ENCODE results near the gene CD300E.
"Not testable (repeated sequence)": the region's sequence is repeated elsewhere in the genome, so short reads cannot be mapped to it uniquely, and the experiment has no call there.

The CD300E gene

DNA sequence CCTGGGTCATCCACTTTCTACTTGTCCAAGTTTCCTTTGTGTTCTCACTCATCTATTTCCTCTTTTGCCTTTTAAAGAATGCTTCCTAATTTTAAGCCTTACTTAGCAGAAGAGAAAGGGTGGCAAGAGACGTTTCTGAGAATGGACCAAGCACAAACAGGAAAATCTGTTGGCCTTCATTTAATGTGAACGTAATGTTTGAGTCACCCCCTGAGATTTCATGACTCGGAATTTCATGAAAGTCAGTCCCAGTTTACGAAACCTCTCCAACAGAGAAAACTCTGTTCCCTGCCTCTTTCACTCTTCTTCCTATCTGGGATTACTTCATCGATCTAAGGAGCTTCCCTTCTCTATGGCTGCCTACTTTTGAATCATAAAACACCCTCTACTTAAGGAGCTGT, at the start of gene CD300E:
Gene CD300E, minus strand, starts transcription at position 46 of the 401 bp plus-strand sequence. CDS start 117 bp downstream, outside the sequence.
- no peak for DNase-seq

DNA sequence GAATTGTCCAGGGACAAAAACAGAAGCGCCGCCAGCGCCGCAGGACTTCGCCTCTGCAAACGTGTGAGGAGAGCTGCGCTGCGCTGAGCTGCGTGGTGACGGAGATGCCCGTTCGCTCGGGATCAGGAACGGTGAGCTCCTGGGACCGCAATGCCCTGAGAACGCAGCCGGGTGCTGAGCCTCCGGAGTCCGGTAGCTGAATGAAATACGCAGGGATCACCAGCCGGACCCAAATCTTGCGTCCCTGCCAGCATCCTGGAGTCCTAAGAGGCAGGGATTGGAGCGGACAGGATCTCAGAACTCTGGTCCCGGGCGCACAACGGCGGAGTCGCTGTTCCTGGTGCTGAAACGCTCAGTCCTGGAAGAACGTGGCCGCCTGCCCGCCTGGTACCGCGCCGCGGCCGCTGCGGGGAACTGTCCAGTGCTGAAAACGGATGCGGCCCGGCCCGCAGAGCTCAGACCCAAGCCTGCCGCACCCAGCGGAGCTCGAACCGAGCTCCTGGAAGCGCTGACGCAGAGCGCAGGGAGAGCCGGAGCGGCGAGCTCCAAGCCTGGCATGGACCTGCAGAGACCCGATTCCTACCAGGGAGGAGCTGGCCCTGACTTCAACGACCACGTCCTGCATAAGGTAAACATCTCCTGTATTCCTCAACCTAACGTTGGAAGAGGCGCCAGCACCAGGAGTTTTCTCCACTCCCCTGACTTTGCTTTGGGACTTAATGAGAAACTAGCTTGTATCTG, 47.7 kb upstream of the CD300E start:
- no peak for DNase-seq

DNA sequence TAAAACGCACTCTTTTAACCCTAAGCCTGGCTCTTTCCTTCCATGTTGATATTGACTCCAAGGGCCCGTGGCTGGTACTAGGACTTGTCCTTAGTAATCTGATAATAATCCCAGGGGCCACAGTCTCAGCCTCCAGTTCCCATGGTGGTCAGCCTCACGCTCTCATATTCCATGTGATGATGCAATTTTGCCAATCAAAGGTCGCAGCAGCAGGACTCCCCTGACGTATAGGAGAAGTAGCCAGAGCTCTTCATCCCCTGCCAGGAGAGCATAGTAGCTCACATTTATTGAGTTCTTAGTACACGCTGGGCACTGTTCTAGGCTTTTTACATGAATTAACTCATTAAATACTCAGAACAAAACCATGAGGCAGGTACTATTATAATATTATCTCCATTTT, 46.8 kb upstream of the CD300E start:
- no peak for DNase-seq

DNA sequence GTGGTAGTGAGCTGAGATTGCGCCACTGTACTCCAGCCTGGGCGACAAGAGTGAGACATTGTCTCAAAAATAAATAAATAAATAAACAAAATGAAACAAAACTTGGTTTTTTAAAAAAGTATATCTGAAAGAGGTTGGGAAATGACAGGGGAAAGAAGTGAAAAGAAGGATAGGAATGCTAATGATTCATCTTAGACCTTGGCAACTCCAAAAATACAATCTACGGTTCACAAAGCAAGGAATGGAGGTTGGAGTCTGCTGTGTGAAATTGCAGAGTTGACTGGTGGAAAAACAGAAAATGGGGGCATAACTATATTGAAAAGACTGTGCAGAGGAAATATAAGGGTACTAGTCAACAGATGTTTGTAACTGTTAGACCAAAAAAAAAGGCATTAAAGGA, 40.0 kb upstream of the CD300E start:
- no peak for DNase-seq

- DNase-seq: no peak
Measured at GRCh38 chr17:74659889-74660288, 36.4 kb upstream of the CD300E start.

DNA sequence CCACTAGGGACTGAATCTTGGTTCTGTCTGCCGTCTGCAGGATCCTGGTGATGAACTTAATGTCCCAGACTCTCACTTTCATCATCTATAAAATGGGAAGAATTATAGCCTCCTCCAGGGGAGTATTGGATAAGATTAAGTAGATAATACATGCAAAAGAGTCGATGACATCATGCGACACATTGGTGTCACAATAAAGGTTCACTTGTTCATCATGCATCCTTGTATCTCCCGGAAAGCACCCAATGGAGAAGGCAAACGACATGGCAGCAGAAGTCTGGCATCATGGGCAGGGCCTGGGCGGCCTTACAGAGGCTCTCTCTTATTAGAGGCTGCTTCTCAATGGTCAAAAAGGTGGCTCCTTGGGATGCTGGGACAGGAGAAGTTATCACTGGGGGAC, 35.1 kb upstream of the CD300E start:
- no peak for DNase-seq

DNA sequence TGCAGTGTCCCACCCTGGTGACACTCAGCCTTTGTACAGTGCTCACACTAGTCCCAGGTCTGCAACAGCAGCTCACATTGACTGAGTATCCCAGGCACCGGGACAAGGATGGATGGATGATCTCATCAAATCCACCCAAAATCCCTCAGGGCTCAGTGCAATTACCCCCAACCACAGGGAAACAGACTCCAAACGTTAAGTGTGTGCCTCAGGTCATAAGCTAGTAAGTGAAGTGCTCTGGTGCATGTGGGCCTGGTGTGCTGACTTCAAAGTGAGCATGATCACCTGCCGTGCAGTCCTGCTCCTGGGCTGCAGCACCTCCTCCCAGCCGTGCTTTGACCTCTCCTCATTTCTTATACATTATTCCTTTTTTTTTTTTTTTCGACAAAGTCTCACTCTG, 31.2 kb upstream of the CD300E start:
- no peak for DNase-seq

- DNase-seq: no peak
Measured at GRCh38 chr17:74652020-74652419, 28.5 kb upstream of the CD300E start.

- no peak for DNase-seq
Measured at GRCh38 chr17:74649909-74650308, 26.4 kb upstream of the CD300E start.

GRCh38 chr17:74647871-74648672, 24.5 kb upstream of the CD300E start:
- DNase-seq: no peak

GRCh38 chr17:74646231-74646630, 22.7 kb upstream of the CD300E start:
- peak; percentile 12 for DNase-seq

GRCh38 chr17:74645010-74645409, 21.5 kb upstream of the CD300E start:
- DNase-seq: no peak

DNA sequence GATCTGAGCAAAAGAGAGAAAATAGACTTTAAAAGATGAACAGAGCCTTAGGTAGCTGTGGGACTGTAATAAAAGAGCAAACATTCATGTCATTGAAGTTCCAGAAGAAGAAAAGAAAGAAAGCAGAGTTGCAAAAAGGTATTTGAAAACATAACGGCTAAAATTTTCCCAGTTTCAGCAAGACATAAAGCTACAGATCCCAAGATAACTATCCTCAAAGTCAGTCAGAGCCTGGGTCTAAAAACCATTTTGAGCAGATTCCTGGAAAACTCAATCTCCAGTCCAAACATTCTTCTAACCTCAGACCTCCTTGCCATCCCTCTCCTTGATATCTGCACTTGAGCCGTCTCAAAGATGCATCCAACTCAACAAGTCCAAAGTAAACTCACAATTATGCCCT, 20.9 kb upstream of the CD300E start:
- no peak for DNase-seq

DNA sequence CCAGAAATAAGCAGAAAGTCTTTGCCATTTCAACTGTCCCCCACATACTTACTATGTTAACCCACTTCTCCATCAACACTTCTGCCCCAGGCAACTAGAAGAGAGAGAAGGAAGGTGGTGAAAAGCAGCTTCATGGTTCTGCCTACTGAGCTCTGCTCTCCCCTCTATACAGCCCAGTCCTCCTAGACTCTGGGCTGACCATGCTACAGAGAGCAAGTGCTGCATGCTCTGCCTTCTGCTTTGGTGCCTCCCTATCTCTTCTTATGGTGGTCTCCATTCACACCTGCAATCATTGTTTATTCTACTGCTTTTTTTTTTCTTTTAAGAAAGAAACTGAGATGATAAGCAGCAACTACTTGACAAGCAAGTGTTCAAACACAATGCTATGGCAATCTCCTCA, 20.3 kb upstream of the CD300E start:
- no peak for DNase-seq

DNA sequence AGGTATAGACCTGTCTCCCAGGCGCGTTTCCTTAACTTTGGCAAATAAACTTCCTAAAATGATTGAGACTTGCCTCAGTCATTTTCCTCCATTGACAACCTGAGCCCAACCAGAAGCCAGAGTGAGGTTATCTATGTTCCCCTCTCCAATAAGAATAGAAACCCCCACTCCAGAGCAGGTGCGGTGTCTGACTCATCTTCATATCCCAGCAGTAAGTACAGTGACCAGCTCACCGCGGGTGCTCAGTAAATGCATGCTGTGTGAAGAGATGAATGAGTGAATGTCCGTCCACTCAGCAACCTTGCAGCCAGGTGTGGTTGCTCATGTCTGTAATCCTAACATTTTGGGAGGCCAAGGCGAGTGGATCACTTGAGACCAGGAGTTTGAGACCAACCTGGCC, 19.5 kb upstream of the CD300E start:
- DNase-seq: no peak

DNA sequence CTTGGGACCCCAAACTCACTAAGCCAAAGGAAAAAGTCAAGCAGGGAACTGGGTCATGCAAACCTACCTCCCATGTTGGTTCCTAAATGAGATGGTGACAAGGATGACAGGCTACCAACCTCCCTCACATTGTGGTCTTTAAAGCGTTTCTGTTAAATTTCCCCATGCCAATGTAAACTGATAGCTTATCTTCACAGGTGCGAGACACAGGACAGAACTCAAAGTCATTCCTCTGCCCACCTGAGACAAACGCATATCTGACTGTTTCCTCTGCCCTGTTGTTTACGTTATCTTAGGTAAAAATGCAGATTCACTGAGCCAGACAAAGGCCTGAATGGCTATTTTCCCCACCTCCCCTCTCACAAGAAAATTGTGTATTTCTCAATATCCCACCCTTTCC, 19.0 kb upstream of the CD300E start:
- DNase-seq: no peak

DNA sequence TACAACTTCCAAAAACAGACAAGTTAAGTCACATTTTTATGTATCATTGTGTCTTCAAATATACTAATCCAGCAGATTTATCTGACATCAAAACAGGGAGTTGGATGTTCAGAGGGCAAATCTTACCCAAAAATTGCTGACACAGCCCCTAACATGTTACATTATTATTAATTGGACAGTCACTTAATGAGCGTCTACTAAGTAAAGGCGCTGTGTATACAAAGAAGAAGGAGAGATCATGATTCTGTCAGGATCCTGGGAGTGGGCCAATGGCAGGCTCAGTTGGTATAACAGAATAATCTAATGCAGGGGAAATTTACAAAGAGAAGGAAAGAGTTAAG, 18.4 kb upstream of the CD300E start:
- DNase-seq: no peak

GRCh38 chr17:74641224-74641957, 17.9 kb upstream of the CD300E start:
- no peak for DNase-seq

DNA sequence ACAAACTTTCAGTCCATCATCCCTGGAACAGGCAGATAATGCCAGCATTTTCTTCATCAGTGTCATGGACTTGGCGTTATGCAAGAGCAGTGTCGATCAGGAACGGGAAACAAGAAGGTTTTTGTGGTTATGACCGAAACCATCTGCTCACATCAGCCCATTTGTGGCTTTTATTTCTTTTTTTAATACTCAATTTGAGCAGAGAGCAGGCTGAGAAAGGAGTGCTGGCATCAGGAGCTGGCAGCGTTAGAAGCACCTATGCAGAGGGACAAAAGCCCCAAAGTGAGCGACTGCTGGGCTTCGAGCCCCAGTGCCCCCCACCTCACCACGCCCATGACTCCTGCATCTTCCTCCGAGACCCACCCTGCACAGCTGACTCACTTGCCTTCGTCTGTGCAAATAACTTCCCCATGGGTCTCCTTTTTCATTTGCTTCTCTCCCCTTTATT, 16.2 kb upstream of the CD300E start:
- DNase-seq: no peak

GRCh38 chr17:74637926-74638325, 14.4 kb upstream of the CD300E start:
- no peak for DNase-seq

- no peak for DNase-seq
Measured at GRCh38 chr17:74637265-74637664, 13.7 kb upstream of the CD300E start.

- DNase-seq: not testable (repeated sequence)
Measured at GRCh38 chr17:74636541-74637085, 13.1 kb upstream of the CD300E start.

DNA sequence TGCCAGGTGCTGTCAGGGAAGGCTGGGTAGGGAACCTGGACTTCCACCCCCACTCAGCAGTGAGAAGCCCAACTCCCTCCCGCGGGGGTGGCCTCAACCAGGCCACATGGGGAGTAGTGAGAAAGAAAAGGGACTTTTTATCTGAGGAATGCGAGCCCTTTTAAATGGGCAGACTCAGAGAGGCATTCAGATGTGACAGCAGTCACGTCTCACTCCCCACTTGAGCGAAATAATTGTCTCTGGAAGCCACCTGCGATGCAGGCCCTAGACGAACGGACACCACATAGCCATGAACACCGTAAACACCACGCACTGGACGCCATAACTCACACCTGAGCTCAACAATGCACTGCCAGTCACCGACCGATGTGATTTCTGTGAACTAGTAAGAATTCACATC, 11.9 kb upstream of the CD300E start:
- peak; percentile 9 for DNase-seq

Data from NCI-H748 treated with DMSO at 0.1 percent for 48 hours (cell line).